ENCODE results near the gene CCDC9B. TPM values are rescaled to one million over a fixed set of nuclear protein-coding genes. Genes with fewer than 3 reads are reported as not detected.
A peak's percentile ranks its signal among the peaks of the same experiment; 100 is the strongest.

Gene CCDC9B
- total RNA-seq, 1 donor from 2014 or later = 9.8 TPM

GRCh38 chr15:40282869-40283614 is 57.7 kb downstream of the CCDC9B start, which contains the start of gene ANKRD63:
Gene ANKRD63, minus strand, starts transcription at chr15:40283064. Its CDS starts 478 bp downstream, at chr15:40282586.
- DNase-seq (ENCODE audit: low read depth) (no peak), FAIRE-seq (no peak)
- H3K4me3 ChIP-seq (ENCODE audit: insufficient read depth, low read depth, low read length) = peak within 1 kb of the TSS; percentile 46
- peaks cover 24% of the 10 kb centered on the region for H3K4me1 ChIP-seq (ENCODE audit: insufficient read depth, low read length)
- Mint-ChIP-seq H3K27me3 (ENCODE audit: low read depth, unreplicated experiment) (peaks cover 41% of the 10 kb centered on the region), H3K4me1 (ENCODE audit: low read depth, unreplicated experiment) (peaks cover 18% of the 10 kb centered on the region), H3K27ac (ENCODE audit: unreplicated experiment) (no peak within 1 kb of the TSS), H3K4me3 (ENCODE audit: unreplicated experiment) (no peak within 1 kb of the TSS), H3K9me3 (ENCODE audit: unreplicated experiment) (no peaks in the 10 kb centered on the region), H3K36me3 (ENCODE audit: low read depth, unreplicated experiment) (no peaks in the 10 kb centered on the region)
- TF ChIP-seq, protein P1, sequence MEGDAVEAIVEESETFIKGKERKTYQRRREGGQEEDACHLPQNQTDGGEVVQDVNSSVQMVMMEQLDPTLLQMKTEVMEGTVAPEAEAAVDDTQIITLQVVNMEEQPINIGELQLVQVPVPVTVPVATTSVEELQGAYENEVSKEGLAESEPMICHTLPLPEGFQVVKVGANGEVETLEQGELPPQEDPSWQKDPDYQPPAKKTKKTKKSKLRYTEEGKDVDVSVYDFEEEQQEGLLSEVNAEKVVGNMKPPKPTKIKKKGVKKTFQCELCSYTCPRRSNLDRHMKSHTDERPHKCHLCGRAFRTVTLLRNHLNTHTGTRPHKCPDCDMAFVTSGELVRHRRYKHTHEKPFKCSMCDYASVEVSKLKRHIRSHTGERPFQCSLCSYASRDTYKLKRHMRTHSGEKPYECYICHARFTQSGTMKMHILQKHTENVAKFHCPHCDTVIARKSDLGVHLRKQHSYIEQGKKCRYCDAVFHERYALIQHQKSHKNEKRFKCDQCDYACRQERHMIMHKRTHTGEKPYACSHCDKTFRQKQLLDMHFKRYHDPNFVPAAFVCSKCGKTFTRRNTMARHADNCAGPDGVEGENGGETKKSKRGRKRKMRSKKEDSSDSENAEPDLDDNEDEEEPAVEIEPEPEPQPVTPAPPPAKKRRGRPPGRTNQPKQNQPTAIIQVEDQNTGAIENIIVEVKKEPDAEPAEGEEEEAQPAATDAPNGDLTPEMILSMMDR (IDR thresholded peaks at IDR 0.05; ENCODE audit: insufficient read depth, low read depth, low read length) = no peak
- TF ChIP-seq EZH2 (IDR thresholded peaks at IDR 0.05; ENCODE audit: insufficient read depth, low read length) = peak; percentile 72
- H3K27ac ChIP-seq (ENCODE audit: low read depth, low read length) = no peak within 1 kb of the TSS
- no peaks in the 10 kb centered on the region for H4K20me1 ChIP-seq (ENCODE audit: insufficient read depth, low read length)
- peak within 1 kb of the TSS; percentile 83 for H3K4me2 ChIP-seq (ENCODE audit: low read length)
- peak within 1 kb of the TSS; percentile 75 for H2AFZ ChIP-seq (ENCODE audit: low read depth, low read length)
- H3K27me3 ChIP-seq (ENCODE audit: insufficient read depth, low read length) = peaks cover 50% of the 10 kb centered on the region
- H3K79me2 ChIP-seq (ENCODE audit: insufficient read depth, low read length) = no peaks in the 10 kb centered on the region
- H3K36me3 ChIP-seq (ENCODE audit: insufficient read depth, low read length) = no peaks in the 10 kb centered on the region
- H3K9ac ChIP-seq (ENCODE audit: low read length) = no peak within 1 kb of the TSS
- no peaks in the 10 kb centered on the region for H3K9me3 ChIP-seq (ENCODE audit: insufficient read depth, low read depth, low read length)

- DNase-seq (ENCODE audit: low read depth) (no peak), FAIRE-seq (no peak)
- H3K9me3 ChIP-seq (ENCODE audit: insufficient read depth, low read depth, low read length) = no peaks in the 10 kb centered on the region
- peak; percentile 92 for TF ChIP-seq EZH2 (IDR thresholded peaks at IDR 0.05; ENCODE audit: insufficient read depth, low read length)
- TF ChIP-seq, protein P1 (IDR thresholded peaks at IDR 0.05; ENCODE audit: insufficient read depth, low read depth, low read length) = no peak
- H3K36me3 Mint-ChIP-seq (ENCODE audit: low read depth, unreplicated experiment) = no peaks in the 10 kb centered on the region
- peak overlapping the region; percentile 83 for H3K4me2 ChIP-seq (ENCODE audit: low read length)
- H3K79me2 ChIP-seq (ENCODE audit: insufficient read depth, low read length) = no peaks in the 10 kb centered on the region
- peaks cover 44% of the 10 kb centered on the region for H3K27me3 Mint-ChIP-seq (ENCODE audit: low read depth, unreplicated experiment)
- no peaks in the 10 kb centered on the region for H4K20me1 ChIP-seq (ENCODE audit: insufficient read depth, low read length)
- no peaks in the 10 kb centered on the region for H3K36me3 ChIP-seq (ENCODE audit: insufficient read depth, low read length)
- no peak overlapping the region for H3K27ac ChIP-seq (ENCODE audit: low read depth, low read length)
- peaks cover 18% of the 10 kb centered on the region for H3K4me1 Mint-ChIP-seq (ENCODE audit: low read depth, unreplicated experiment)
- peak overlapping the region; percentile 75 for H2AFZ ChIP-seq (ENCODE audit: low read depth, low read length)
- H3K9ac ChIP-seq (ENCODE audit: low read length) = no peak overlapping the region
- H3K27ac Mint-ChIP-seq (ENCODE audit: unreplicated experiment) = no peak overlapping the region
- H3K27me3 ChIP-seq (ENCODE audit: insufficient read depth, low read length) = peaks cover 50% of the 10 kb centered on the region
- no peak overlapping the region for H3K4me3 Mint-ChIP-seq (ENCODE audit: unreplicated experiment)
- H3K4me1 ChIP-seq (ENCODE audit: insufficient read depth, low read length) = peaks cover 24% of the 10 kb centered on the region
- peak overlapping the region; percentile 46 for H3K4me3 ChIP-seq (ENCODE audit: insufficient read depth, low read depth, low read length)
- H3K9me3 Mint-ChIP-seq (ENCODE audit: unreplicated experiment) = no peaks in the 10 kb centered on the region
These were observed 58.4 kb downstream of the CCDC9B start for GRCh38 chr15:40282147-40282868.

Data from astrocyte (in vitro differentiated cells and primary cell).